ENCODE results near the gene PACSIN1.

Gene PACSIN1

DNA sequence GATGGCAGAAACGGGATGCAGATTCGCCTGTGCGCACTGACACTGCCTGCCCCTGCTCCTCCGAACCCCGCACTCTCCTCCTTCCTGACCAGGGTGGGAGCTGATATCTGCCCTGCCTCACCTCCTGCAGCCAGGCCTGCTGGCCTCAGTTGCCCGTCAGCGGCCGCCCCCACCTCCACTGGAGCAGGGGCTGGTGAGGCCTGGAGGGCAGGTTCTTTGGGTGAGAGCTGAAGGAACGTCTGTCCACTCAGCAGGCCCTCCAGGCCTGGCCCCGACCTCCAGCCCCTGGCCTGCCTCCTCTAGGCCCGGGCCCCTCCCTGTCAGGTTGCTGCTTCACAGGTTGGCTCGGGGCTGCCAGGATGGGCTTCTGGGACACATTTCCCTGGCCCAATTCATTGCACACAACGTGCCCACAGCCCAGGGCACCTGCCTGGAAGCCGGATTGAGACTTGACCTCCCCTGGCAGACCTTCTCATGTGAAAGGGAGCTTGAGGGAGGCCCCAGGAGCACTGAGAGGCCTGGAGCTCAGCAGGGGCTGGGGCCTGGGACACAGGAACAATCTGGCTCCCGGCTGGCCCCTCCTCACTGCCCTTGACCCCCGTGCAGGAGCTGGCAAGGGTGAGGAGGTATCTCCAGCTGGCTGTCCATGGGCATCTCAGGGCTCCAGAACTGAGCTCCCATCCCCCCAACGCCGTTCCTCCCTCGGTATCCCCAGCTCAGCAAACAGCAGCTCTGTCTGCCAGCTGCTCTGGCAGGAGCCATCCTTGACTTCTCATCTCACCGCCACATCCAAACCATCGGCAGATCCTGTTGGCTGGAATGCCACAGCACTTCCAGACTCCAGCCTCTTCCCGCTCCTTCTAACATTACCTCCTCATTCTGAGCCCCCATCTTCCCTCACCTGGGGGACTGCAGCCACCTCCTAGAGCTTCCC lies 50.8 kb downstream of the PACSIN1 start:
- DNase-seq: peak; percentile 12

GRCh38 chr6:34517461-34517881 lies 51.6 kb downstream of the PACSIN1 start:
- DNase-seq: no peak

- DNase-seq: no peak
These were observed 52.1 kb downstream of the PACSIN1 start for GRCh38 chr6:34517966-34518365.

GRCh38 chr6:34518669-34519365 lies 52.9 kb downstream of the PACSIN1 start:
- no peak for DNase-seq

GRCh38 chr6:34519971-34520644 lies 54.2 kb downstream of the PACSIN1 start:
- no peak for DNase-seq

DNA sequence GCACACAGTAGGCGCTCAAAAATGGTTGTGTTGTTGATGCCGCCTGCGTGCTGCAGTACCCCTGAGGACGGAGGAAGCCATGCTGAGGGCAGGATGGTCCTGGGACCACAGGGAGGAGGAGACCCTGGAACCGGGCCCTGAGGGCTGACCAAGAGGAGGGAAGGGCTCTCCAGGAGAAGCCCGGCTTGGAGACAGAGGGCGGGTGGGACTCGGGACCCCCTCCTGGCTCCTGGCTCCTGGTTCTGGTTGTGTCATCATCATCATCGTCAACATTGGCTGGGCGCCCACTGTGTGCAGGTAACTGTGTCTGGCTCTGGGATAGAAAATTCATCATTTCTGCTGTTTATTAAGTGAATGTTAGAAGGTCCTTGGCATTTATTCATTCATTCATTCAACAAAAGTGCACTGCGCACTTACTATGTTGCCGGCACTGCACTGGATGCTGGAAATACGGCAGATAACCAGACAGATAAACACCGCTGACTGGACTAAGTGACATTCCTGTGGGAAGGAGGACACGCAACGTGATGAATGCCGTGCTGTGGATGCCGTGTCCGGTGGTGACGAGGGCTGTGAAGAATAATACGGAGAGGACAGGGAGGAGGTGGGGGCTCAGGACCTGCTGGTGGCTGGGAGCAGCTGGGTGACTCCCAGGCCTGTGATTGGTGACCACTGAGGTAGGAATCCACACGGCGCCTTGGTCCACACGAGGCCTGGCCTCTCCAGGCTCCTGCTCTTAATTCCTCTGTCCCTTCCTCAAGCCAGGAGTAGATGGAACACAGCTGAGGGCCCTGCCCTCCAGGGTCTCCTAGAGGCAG lies 55.0 kb downstream of the PACSIN1 start:
- DNase-seq: no peak

DNA sequence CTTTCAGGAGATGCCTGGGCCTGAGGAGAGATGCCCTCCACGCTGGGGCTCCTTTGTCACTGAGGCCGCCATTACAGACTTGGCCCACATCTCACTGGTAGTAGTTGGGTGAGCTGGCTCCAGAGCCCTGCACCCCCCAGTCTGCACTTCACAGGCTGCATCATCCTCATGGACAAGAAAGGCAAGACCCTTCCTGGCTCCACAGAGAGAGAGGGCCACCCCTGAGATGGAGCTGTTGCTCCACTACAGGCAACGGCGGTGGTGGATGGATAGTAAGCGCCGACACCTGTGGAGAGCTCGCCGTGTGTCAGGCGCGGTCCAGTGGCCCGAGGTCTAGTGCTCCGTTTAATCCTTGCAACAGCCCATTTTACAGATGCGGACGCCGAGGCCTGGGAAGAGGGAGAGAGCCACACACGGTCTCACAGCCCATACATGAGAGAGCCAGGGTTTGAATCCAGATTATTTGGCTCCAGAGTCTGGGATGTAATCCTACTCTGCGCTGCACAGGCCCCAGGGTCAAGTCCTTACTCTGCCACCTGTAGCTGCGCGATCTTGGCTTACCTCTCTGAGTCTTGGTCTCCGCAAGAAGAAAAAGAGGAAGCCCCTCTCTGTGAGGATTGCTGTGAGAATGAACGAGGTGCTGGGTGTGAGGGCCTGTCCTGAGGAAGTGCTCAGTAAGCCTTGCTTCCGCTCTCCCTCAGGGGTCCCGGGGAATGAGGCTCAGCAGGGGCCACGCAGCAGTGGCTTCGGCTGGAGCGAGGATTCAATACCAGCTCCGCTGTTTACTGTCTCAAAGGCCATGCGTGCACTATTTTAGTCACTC lies 55.8 kb downstream of the PACSIN1 start:
- no peak for DNase-seq

DNA sequence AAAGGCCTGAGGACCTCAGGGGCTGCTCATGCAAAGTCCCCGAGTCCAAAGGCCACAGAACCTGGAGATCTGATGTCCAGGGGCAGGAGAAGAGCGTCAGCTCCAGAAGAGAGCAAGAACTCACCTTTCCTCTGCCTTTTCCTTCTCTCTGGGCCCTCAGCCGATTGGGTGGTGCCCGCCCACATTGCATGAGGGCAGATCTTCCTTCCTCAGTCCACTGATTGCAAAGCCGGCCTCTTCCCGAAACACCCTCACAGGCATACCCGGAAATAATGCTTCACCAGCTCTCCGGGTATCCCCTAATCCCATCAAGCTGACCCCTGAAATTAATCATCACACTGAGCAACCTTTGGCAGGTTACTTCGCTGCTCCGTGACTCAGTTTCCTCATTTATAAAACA lies 56.9 kb downstream of the PACSIN1 start:
- no peak for DNase-seq

- DNase-seq: no peak
These were observed 57.7 kb downstream of the PACSIN1 start for GRCh38 chr6:34523441-34524206.

GRCh38 chr6:34524499-34524898 lies 58.6 kb downstream of the PACSIN1 start:
- no peak for DNase-seq

DNA sequence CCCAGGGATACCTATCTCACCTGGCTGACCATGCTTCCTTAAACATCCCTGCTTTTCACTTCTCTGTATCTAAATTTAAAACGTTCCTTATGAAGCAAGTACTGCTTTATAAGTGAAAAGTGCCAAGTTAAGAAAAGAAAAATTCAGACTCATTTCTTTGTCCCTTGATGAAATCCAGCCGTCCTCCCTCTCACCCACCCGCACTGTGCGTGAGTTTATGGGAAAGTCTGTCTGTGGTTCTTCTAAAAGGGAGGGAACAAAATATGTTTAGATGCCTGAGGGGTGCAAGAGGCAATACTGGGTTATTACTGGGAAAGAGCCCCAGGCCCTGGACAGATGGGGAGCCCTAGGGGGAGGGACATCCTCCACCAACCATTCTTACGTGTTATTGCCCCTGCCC lies 59.1 kb downstream of the PACSIN1 start:
- DNase-seq: no peak

DNA sequence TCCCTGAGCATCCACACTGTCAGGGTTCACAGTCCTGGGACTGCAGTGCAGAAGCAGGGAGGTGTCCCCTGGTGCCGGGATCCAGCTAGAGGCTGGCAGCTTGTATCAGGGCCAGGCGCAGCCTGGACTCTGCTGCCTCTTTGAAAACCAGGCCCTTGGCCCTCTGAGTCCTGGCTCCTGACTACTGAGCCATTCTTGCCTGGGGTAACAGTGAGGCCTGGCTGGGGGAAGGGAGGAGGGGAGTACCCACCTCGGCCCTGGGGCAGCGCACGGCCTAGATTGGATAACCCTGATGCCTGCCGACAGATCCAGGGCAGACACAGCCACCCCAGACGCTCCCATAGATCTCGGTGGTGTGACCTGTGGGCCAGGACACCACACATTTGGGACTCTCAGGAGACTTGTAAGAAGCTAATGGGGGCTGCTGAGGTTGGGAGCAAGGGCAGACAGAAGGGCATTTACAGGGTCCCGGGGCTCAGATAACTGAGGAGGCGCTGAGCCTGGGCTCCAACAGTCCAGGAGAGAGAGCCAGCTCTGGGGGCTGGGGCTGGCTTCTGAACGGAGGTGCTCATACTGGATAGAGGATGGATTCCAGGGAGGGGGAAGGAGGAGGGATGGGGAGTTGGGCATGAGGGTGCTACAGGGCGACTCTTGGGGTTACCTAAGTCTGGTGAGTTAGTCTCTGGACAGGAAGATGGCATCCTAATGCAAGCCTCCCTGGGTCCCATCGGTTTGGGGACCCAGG lies 59.7 kb downstream of the PACSIN1 start:
- no peak for DNase-seq

DNA sequence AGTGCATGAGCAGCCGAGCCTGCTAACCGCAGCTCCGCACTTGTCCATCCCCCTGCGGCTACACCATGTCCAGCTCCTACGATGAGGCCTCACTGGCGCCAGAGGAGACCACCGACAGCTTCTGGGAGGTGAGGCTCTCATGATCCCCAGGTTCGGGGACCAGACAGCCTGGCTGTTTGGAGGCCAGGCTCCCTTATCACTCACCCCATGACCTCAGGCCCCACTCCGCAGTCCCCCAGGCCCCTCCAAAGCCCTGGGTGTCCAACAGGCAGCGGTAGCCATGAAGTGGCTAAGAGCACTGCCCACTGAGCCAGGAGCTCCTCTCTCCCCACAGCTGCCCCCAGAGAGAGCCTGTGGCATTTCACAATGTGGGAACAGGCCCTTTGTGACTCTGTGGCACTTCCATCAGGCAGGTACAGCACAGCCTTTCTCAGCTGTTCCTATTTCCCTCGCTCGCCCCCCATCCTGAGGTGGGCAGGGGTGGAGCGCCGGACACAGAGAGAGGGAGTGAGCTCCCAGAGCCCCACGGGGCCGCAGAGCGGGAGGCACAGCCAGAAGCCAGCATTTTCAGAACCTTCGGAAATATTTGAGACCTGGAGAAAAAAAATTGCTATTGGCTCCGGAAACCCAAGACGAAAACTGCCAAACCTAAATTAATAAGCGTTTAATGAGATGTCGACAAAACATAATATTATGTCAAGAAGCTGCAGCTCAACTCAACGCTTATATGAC lies 60.5 kb downstream of the PACSIN1 start:
- no peak for DNase-seq

- peak; percentile 98 for DNase-seq
These were observed 61.3 kb downstream of the PACSIN1 start for GRCh38 chr6:34526992-34527728.

- no peak for DNase-seq
These were observed 62.1 kb downstream of the PACSIN1 start for GRCh38 chr6:34527751-34528670.

DNA sequence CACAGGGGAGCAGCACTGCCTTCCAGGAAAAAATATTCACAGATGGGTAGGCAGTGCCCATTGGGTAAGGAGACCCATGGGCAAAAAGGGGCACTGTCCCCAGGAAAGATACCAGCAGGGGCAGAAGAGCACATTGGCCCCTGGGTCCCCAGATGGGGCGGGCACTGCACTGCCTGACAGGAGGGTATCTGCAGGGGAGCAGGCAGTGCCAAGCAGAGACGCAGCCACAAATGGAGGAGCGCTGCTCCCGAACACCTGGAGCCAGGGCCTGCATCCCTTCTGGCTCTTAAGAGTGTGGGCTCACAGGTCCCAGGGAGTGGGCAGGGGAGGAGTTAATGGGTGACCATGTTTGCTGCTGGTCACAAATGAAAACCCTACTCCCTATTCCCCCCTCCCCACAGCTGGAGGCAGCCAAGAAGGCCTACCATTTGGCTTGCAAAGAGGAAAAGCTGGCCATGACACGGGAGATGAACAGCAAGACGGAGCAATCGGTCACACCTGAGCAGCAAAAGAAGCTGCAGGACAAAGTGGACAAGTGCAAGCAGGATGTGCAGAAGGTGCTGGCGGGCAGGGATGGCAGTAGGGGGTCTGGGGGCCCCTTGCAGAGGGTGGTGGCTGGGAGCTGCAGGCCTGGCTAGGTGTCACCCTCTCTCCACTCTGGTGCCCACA lies 63.3 kb downstream of the PACSIN1 start:
- no peak for DNase-seq

All from 8988T (cell line).